DMS114 treated with DMSO at 0.1 percent for 48 hours (cell line): Measurements from ENCODE around the gene SEC16A.

Source experiments
- DNase-seq: peaks from one replicate; lab custom pipeline; 2025; ENCODE audit not compliant: unreplicated experiment; lab: John Stamatoyannopoulos, UW

Gene SEC16A

GRCh38 chr9:136402067-136402466 is 80.8 kb downstream of the SEC16A start:
- no peak for DNase-seq

- DNase-seq, result no peak
Measured at GRCh38 chr9:136401173-136401922, 81.5 kb downstream of the SEC16A start.

- DNase-seq, result peak; percentile 63
Measured at GRCh38 chr9:136400038-136400834, 82.6 kb downstream of the SEC16A start, which contains the start of gene SNAPC4. Gene SNAPC4 (minus strand): TSS chr9:136400170. CDS start chr9:136398428, 1,742 bp downstream.

DNA sequence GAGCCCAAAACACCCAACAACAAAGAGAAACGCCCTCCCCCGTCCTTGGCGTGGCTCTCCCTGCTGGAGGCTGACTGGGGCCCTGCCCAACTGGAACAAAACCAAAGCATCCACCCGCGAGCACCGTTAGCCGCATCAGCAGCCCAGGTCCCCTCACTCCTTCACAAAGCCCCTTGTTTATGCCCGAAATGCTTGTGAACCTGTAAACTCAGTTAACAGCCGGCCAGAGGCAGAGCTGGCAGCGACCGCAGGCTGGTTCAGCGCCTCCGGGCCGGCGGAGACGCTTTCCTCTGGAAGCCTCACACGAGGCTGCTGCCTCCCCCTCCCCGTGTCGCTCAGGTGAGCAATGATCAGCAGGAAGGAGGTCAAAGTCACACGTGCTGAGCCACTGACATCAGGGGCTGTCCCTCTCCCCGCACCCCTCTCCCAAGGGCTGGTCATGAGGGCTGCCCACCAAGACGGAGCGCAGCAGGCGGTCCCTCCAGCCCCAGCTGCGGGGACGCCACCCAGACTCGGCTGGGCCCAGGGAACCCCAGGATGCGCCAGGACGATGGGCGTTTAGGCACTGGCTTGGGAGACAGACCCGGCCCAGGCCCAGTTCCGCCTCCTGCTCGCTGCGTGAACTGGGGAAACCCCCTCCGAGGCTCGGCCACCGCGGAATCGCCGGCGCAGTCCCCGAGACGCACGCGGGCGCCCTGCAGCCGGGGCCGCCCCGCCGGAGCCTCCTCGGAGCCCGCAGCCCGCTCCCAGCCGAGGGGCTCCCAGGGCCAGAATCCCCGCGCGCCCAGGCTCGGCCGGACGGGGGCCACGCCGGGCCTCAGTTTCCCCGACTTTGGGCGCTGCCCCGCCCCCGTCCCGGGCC is 83.4 kb downstream of the SEC16A start:
- DNase-seq, result no peak

GRCh38 chr9:136398286-136398685 is 84.6 kb downstream of the SEC16A start:
- DNase-seq, result no peak

GRCh38 chr9:136397643-136398042 is 85.2 kb downstream of the SEC16A start:
- no peak for DNase-seq

DNA sequence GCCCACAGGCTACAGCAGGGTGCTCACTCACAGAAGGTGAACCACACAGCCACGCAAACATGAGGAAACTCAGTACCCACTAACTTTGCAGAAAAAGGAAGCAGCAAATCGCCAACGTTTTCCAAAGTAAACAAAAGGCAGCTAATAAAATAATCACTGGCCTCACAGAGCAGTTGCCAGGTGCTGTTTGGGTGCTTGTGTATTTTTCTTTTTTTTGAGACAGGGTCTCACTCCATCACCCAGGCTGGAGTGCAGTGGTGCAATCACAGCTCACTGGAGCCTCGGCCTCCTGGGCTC is 86.7 kb downstream of the SEC16A start:
- no peak for DNase-seq

GRCh38 chr9:136395345-136396218 is 87.3 kb downstream of the SEC16A start:
- no peak for DNase-seq

- DNase-seq, result no peak
Measured at GRCh38 chr9:136395020-136395340, 87.9 kb downstream of the SEC16A start.

- DNase-seq, result no peak
Measured at GRCh38 chr9:136394312-136395019, 88.4 kb downstream of the SEC16A start.

DNA sequence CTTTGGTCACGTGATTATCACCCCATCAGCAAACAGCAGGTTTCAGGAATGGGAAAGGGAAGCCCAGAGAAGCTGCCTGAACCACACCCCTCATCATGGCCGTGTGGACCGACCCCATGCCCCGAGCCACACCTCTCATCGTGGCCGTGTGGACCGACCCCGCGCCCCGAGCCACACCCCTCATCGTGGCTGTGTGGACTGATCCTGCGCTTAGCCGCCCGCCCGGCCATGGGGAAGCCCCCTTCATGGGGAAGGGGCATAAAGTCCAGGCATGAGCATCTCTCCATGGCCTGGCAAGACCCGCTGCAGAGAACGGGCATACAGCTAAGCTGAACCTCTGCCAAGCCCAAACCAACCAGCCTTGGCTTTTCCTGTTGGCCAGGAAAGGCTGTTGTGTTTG is 89.3 kb downstream of the SEC16A start:
- no peak for DNase-seq

GRCh38 chr9:136392538-136393449 is 90.0 kb downstream of the SEC16A start:
- DNase-seq, result no peak

- DNase-seq, result no peak
Measured at GRCh38 chr9:136391737-136392537, 90.9 kb downstream of the SEC16A start.
